ENCODE measurements around the gene WDR46.
"Not testable (repeated sequence)": the region's sequence is repeated elsewhere in the genome, so short reads cannot be mapped to it uniquely, and the experiment has no call there.

Gene WDR46

DNA sequence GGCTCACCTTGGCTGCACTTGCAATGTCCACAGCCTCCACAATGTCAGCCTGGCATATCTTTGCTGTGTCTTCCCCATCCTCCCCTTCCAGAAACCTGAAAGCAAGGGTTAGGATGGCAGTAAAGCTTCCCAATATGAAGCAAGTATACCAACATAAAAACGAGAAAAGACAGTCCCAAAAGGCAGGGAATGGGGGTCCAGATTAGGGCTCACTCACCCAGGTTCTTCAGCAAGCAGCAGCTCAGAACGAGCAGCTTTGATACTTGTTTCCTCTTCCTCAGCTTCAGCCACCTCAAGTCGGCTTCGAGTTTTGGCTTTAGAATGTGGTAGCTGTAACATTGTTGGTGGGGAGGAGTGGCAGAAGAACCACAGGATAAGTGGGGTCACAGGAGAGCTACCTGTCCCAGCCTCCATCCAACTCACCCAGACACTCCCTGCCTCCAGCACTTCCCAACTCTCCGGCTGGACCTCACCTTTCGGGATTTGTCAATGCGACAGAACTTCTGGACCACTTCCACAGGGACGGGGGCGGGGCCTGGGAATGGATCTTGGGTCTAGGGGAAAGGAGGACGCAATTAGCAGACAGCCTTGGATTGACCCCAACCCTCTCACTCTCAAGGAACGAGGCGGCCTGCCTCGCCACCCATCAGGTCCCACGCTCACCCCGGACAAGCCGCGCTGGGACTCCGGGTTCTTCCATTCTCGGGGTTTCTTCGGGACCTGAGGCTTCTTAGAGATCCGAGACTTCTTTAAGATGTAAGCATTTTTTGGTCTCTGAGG is 708 bp downstream of the WDR46 start:
- in situ Hi-C loops (cut with MboI; ENCODE audit: low sequenced_read_pairs) = no loop called here

DNA sequence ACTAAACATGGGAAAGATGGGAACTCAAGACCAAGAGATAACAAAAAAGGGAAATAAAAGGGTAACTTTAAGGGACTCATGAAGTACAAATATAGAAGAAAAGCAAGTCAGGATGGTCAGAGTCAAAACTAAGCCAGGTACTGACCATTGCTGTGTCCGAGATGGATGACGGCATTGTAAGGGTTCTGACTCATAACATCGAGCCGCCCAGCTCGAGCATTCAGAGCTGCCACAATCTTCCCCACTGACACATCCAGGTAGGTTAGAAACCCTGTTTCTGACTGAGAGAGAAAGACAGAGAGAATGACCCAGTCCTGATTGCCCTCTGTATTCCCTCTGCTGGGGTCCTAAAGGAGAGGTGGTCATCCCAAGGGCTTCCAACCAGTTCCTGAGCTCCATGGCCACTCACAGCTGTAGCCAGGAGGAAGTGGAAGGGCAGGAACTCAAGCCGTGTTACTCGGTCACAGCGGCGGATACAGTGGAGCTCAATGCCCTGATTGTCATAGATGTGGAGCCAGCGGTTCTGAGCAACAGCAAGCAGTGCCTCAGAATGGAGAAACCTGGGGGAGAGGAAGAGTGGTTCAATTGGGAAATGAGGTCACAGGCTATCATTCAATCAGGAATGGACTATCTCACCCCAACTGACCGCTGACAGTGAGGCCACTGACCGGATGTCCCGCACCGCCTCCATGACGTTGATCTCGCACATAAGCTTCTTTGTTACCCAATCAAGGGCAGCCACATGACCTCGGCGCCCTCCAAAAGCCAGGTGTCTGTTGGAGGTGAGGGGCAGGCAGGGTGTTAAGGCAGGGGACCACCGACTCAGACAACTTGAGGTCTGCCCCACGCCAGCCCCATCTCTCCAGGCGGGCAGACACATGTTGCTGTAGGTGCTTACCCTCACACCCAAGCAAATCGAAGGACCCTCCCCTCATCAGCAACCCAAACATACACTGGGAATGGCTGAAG is 1.8 kb downstream of the WDR46 start:
- in situ Hi-C loops (cut with MboI; ENCODE audit: low sequenced_read_pairs) = no loop called here

DNA sequence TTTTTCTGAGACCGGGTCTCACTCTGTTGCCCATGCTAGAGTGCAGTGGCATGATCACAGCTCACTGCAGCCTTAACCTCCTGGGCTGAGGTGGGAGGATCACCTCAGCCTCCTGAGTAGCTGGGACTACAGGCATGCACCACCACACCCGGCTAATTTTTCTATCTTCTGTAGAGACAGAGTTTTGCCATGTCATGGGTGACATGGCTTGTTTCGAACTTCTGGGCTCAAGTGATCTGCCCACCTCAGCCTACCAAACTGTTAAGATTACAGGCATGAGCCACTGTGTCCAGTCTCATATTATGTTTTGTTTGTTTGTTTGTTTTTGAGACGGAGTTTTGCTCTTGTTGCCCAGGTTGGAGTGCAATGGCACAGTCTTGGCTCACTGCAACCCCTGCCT is 3.8 kb downstream of the WDR46 start:
- in situ Hi-C loops (cut with MboI; ENCODE audit: low sequenced_read_pairs) = not testable (repeated sequence)

DNA sequence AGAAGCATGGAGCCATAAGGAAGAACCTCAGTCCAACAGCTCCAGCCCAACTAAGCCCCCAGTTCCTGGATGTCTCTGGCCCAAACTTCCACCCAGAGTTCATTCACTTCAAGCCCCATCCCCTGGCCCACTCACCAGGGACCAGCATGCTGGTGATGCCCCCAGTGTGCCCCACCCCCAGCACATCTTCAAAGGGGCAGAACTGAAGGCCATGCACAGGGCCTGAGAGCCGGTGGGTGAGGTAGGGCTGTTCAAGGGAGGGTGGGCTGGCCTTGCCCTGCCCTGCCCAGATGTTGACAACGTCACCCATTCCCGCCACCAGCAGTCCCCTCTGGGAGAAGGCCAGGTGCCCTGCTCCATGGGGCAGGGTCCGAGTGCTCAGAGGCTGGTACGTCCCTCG is 8.5 kb downstream of the WDR46 start:
- in situ Hi-C loops (cut with MboI; ENCODE audit: low sequenced_read_pairs) = no loop called here

DNA sequence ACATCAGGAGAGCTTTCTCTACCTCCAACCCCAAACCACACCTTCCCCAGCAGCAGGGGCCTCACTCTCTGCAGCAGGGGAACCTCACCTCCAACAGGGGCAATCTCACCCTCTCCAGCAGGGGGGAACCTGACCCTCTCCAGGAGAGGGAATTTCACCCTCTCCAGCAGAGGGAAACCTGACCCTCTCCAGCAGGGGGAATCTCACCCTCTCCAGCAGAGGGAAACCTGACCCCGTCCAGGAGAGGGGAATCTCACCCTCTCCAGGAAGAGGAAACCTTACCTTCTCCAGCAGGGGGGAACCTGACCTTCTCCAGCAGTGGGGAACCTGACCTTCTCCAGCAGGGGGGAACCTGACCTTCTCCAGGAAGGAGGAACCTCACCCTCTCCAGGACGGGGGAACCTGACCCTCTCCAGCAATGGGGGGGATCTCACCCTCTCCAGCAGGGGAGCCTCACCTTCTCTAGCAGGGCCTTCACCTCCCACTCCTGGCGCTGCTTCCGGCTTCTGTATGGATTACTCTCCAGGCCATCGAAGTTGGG is 9.0 kb downstream of the WDR46 start:
- in situ Hi-C loops (cut with MboI; ENCODE audit: low sequenced_read_pairs) = no loop called here

DNA sequence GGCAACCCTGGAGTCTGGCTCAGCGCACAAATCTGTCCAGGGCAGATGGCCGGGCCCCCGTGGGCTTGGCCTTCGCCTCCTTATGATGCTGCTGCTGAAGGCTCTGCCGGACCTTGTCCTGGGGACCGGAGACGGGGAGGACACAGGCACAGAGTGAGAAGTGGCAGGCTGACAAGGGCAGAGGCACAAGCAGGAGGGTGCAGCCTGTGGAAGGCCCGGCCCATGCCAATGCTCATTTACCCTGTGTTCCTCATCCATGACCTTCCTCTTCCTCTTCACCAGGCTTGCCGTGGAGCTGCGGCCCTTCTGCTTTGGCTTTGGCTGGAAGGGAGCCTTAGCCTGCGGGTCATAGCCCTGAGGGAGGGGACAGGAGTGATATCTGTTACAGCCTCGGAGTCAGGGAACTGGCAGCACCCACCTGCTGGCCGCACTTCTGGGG is 9.8 kb downstream of the WDR46 start:
- in situ Hi-C loops (cut with MboI; ENCODE audit: low sequenced_read_pairs) = no loop called here

DNA sequence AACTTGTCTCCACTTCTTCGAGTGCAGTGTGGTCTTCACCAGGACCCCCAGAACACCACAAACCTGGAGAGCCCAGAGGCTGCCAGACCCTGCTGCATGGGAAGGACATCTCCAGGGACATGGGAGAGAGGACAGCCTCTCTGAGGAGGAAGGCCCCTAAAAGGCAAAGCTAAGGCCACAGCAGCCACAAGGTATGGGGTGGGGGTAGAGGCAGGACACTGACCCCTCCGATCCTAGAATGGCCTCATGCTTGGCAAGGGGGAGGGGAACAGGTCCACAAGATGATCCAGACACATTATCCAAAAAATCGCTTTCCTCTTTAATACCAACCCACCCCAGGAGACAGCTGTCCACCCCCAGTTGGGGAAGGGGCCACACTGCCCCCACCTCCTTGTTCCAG is 10.2 kb downstream of the WDR46 start:
- in situ Hi-C loops (cut with MboI; ENCODE audit: low sequenced_read_pairs) = no loop called here

DNA sequence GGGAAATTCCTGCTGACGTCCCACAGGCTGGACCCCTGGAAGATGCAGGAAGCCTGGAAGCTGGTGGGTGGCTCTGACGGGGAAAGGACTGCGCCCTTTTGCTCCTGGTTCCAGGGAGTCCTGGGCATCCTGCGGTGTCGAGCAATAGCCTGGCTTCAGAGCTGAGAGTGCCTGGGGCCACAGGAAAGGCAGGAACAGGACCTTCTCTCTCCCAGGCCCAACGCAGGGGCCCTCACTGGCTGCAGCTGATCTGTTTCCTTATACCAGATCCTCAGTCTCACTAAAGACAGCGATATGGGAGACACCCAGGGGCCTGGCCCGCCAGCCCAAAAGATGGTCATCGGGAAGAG is 10.7 kb downstream of the WDR46 start:
- in situ Hi-C loops (cut with MboI; ENCODE audit: low sequenced_read_pairs) = no loop called here

DNA sequence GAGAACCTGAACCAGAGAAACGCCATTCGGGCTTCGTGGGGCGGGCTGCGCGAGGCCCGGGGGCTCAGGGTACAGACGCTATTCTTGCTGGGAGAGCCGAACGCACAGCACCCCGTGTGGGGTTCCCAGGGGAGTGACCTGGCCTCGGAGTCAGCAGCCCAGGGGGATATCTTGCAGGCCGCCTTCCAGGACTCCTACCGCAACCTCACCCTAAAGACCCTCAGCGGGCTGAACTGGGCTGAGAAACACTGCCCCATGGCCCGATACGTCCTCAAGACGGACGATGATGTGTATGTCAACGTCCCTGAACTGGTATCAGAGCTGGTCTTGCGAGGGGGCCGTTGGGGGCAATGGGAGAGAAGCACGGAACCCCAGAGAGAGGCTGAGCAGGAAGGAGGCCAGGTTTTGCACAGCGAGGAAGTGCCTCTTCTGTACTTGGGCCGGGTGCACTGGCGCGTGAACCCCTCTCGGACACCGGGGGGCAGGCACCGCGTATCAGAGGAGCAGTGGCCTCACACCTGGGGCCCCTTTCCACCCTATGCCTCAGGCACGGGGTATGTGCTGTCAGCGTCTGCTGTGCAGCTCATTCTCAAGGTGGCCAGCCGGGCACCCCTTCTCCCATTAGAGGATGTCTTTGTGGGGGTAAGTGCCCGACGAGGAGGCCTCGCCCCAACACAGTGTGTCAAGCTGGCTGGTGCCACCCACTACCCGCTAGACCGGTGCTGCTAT is 11.2 kb downstream of the WDR46 start:
- in situ Hi-C loops (cut with MboI; ENCODE audit: low sequenced_read_pairs) = no loop called here

DNA sequence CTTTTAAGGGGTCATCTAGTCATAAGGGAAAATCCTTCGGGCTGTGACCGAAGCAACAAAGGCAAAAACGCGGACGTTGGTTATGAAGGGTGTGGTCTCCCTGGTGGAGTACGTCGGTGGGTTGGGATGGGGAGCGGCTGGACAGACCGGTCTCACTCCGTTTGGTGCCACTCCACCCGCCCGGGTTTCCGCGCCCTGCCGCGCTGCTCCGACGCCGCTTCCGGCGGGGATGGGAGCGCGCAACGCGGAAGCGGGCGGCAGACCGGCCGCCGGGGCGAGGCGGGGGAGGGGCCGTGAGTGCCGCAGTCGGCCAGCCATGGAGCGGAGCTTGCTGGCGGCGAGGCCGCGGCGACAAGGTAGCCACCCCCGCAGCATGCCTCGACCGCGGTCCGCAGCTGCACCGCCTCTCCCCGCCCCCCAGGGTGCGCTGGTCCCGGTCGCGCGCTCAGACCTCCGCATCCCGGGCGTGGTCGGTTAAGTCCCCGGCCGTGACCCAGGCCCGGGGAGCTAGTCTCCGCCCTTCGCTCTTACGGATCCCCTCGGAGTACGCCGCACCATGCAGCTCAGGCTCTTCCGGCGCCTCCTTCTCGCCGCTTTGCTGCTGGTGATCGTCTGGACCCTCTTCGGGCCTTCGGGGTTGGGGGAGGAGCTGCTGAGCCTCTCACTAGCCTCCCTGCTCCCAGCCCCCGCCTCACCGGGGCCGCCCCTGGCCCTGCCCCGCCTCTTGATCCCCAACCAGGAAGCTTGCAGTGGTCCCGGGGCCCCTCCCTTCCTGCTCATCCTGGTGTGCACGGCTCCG is 12.0 kb downstream of the WDR46 start, which contains the start of gene B3GALT4:
TSS of gene B3GALT4 (plus strand) at position 260 of the 799 bp plus-strand sequence. CDS start at position 557, 297 bp downstream.
- in situ Hi-C loops (cut with MboI; ENCODE audit: low sequenced_read_pairs) = no loop called here

DNA sequence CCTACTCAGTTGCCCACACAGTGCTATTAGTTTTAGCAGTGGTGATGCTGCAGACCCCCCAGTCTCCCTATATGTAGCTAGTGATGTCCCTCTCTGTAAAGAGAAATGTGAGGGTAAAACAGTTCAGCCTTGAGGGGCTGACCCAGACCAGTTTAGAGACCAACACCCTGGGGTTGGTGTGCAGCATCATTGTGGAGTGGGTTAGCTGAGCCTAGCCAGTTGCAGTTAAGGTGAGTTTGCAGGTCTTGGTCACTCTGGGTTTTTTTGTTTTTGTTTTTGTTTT is 12.5 kb downstream of the WDR46 start:
- in situ Hi-C loops (cut with MboI; ENCODE audit: low sequenced_read_pairs) = no loop called here

DNA sequence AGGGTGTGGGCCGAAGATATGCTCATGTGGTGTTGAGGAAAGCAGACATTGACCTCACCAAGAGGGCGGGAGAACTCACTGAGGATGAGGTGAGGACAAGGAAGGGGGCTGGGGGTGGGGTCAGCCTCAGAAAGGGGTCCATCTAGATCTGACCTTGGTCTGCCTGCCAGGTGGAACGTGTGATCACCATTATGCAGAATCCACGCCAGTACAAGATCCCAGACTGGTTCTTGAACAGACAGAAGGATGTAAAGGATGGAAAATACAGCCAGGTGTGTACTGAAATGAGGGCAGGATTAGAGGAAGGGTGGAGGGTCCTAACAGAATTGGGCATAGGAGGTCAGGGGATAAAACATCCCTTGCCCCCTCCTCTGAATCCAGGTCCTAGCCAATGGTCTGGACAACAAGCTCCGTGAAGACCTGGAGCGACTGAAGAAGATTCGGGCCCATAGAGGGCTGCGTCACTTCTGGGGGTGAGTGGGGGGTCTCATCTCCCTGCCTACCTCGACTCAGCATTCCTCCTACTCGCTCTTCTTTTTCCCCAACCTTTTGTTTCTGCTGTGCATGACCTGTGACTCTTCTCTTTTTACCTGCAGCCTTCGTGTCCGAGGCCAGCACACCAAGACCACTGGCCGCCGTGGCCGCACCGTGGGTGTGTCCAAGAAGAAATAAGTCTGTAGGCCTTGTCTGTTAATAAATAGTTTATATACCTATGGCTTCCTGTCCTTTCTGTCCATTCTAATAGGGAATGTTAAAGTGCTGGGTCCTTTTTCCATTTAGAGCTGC is 13.1 kb downstream of the WDR46 start:
- in situ Hi-C loops (cut with MboI; ENCODE audit: low sequenced_read_pairs) = not testable (repeated sequence)

DNA sequence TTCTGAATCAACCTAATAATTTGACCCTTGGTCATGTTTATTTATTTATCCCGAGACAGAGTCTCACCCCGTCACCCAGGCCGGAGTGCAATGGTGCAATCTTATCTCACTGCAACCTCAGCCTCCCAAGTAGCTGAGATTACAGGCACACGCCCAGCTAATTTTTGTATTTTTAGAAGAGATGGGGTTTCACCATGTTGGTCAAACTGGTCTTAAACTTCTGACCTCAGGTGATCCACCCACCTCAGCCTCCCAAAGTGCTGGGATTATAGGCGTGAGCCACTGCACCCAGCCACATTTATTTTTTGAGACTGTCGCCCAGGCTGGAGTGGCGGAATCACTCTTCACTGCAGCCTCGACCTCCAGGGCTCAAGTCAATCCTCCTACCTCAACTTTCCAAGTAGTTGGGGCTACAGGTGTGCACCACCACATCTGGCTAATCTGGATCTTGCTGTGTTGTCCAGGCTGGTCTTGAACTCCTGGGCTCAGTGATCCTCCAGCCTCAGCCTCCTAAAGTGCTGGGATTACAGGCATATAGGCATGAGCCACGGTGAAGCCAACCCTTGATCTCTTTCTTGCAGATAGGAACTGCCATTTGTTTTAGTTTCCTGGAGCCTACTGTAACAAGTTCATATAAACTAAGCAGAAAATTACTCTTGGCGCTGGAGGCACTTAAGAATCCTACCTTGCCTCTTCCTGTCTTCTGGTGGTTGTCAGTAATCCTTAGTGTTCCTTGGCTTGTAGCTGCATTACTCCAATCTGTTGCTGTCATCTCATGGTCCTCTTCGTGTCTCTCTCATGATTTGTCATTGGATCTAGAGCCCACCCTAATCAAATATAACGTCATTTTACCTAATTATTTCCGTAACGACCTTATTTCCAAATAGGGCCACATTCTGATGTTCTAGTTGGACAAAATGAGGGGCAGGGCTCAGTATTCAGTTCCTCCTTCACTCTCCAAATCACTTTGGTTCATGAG is 14.8 kb downstream of the WDR46 start:
- in situ Hi-C loops (cut with MboI; ENCODE audit: low sequenced_read_pairs) = no loop called here

DNA sequence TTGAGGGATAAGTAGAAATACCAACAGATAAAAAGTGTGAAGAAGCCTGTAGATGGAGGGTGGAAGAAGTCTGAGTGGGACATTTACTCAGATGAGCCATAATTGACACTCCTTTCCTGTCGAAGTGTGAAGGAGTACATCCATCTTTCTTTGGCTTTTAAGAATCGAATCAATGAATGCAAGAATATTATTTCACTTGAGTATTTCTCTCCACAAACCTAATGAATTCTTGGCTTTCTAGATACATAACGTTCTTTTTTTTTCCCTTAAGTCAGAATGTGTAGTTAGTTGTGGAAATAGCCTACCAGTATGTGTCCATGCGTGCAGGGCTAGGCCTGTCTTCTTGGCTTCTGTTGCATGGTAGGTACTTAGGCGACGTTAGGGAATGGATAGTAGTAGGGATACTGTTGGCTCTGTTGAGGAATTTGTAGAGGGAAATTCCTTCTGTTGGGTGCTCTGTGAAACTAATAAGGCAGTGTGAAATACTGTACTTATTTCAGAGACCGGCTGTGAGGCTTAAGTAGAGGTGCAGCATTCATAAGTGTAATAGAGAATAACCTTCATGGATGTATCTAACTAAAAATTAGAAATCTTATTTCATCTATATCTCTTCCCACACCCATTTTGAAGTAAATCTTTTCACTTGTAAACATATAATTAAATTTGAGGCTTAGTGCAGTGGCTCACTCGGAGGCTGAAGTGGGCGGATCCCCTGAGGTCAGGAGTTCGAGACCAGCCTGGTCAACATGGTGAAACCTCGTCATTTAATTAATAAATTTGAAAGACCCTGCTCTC is 15.7 kb downstream of the WDR46 start:
- in situ Hi-C loops (cut with MboI; ENCODE audit: low sequenced_read_pairs) = no loop called here

DNA sequence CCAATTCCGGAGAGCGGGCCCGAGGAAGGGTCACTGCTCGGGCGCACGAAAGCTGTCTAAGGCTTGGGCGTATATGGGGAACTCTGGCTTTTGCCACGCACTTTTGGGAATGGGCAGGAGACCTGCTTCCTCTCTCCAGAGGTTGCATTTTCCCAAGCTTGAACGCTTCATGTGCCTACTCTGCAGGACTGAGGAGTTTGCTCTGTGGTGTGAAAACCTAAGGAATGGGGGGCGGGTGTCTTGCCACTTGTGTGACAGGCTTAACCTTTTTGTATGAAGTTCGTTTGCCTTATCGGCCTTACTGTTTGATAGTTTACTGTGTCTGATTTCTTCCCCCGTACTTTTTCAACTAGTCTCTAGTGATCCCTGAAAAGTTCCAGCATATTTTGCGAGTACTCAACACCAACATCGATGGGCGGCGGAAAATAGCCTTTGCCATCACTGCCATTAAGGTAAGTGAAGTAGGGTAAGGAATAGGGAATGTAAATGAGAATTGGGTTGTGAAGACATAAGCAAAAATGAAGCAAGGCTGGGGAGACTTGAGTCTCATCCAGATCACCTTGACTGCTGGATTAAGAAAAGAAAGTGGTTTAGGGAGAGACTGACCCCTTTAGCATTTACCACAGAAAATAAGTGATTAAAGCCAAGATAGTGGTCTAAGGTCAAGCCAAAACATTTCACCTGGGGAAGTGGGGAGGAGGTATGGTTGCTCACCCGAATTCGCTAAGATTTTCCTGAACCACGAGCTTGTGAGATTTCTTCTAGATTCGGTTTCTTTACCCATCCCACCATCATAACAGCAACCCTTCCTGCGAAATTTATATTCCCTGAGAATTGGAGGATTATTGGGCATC is 16.5 kb downstream of the WDR46 start:
- in situ Hi-C loops (cut with MboI; ENCODE audit: low sequenced_read_pairs) = no loop called here

DNA sequence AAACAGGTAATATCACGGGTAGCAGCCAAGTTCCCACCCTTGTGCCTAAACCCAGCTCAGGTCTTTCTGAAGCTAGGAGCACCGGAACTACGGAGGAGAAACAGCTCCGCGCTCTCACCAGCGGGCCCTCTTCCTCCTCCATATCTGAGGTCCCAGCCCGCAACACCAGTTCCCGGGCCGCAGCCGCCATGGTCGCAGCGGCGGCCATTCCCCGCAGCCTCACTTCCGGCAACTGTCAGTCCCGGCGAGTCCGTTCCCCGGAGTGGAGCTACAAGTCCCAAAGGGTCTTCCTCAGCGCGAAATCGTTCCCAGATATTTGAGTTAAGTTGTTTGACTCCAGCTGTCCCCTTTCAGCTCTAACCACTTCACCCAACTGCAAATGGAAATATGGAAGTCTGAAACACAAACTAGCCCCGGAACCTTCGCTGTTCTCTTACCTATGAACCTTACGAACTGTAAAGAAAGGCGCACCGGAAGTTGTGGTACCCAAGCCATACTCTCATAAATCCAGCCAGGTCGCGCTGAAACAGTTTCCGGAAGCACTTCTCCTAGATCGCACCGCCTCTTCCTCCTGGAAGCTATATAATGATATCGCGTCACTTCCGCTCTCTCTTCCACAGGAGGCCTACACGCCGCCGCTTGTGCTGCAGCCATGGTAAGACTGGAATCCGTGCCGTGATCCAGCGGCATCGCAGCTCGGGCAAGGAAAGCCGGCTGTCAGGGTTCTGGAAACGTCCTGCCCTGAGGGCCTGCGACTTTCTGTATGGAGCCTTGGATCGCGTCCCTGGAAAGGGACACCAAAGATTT is 17.4 kb downstream of the WDR46 start, which contains the start of the genes RPS18 and VPS52:
TSS of gene RPS18 (plus strand) at position 608 of the 807 bp plus-strand sequence. CDS start at position 653, 45 bp downstream.
TSS of gene VPS52 (minus strand) at position 409 of the 807 bp plus-strand sequence. CDS start at position 208, 201 bp downstream.
- in situ Hi-C loops (cut with MboI; ENCODE audit: low sequenced_read_pairs) = no loop called here
